HG02763 (cell line): ENCODE data around the gene SPTLC1.
"Not testable (repeated sequence)": the region's sequence is repeated elsewhere in the genome, so short reads cannot be mapped to it uniquely, and the experiment has no call there.

Source experiments
- ATAC-seq: cut with Tn5 transposase; IDR thresholded peaks from one replicate; pipeline ENCODE4 v1.9.1; 2021; ENCODE audit warnings: mild to moderate bottlenecking, moderate library complexity; ENCODE audit not compliant: unreplicated experiment

Gene SPTLC1

DNA sequence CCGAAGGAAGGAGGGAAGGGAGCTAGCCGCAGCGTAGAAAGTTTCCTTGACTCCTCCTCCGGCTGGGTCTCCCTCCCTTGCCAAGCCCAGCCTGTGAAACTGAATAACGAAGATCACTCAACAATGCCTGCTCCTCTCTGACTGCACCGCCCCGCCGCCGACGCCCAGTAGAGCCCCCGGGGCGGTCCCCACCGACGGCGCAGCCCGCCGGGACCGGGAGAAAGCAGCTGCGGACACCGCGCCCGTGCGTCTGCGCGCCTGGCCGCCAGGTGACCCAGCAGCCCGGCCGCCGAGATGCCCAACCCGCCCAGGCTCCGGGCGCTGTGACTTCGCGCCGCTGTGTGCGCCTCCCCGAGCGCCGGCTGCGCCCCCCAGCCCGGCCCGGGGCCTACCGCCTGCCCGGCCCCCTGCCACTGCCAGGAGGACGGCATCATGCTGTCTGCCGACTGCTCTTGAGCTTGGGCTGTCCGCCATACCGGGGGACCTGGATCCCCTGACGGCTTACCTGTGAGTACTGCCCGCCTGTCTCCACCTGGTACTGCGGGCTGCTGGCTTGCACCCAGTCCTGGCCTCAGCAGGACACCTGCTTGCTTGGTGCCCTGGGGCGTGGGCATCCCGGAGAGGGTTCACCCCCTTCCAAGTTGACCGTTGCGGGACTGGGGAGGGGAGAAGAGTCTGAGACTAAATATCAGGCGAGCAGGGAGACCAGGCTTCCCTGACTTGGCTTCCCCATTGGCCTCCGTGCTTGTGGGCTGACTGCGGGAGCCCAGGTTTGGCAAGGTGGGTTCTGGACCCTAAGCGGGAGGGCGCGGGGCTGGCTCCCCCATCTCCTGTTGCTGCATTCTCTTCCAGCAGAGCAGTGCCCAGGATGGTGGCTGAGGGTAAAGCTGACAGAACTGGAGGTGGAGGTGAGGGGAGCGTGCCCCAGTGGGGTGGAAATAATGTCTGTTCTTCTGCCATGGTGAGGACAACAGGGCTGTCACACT lies 26.2 kb upstream of the SPTLC1 start:
- ATAC-seq, result no peak

DNA sequence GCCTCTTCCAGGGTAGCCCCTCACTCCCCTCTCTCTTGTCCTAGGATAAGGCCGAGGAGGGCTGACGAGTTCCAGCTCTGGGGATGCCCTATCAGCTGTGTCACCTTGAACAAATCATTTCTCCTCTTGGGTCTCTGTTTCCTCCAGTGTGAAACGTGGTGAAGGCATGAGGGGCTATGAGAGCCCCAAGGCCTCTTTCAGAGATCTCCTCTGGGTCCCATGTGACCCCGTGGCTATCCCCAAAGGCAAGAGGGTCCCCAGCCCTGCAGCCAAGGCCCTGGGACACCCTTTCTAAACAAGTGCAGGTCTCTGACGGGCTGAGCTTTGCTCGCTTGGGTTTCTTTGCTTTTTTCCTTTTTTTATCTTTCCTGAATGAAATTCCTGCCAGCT lies 25.5 kb upstream of the SPTLC1 start:
- ATAC-seq, result no peak

DNA sequence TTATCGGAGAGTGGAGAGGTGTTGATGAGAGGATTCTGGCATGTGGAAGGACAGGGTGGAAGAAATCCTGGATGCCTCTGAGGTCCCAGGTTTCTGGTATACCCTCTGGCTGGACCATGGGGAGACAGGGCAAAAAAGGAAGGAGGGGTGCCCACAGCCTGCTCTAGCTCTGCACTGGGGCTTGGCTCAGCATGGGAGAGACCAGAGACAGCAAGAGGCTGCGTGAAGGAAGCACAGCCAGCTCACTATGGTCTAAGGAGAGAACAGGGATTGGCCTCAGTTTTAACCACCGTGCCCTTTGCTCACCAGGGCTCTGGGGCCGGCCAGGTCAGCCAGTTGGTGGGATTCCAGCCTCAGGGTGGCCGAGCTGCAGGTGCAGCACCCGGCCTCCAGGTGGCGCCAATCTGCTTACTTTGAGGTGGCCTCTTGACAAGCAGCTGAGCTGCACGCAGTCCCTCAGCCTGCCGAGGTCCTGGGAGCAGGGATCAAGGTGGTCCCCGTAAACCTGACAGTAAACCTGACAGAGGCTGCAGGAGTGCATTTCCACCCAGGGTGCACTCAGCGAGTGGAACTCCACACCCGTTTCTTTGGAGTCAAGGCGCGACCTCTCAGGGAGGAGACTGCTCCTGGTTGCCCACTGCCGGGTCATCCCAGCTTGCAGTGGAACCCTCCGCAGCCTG lies 25.0 kb upstream of the SPTLC1 start:
- no peak for ATAC-seq

DNA sequence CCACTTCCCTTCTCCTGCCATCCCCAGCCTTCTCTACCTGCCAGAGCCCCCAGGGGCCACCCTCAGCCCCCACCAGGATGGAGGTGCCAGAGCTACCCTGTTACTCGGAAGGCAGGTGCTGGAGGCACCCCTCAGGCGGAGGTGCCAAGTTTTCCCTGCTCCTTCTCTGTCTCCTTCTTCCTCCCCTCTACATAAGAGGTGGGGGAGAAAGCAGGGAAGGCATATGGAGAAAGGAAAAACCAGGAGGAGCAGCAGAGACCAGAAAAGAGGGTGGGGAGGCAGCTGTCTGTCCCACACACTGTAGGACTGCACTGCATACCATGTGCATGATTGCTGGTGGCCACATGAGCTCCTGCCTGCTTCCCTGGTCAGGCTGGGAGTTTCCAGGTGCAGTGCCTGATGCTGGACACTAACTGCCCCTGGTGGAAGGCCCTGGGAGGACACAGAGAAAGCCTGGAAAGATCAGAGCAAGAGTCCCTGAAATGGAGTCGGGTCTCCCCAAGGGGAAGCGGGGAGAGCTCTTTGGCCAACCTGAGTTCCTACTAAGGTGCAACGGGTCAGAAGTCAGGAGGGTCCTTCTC lies 23.8 kb upstream of the SPTLC1 start:
- not testable (repeated sequence) for ATAC-seq

DNA sequence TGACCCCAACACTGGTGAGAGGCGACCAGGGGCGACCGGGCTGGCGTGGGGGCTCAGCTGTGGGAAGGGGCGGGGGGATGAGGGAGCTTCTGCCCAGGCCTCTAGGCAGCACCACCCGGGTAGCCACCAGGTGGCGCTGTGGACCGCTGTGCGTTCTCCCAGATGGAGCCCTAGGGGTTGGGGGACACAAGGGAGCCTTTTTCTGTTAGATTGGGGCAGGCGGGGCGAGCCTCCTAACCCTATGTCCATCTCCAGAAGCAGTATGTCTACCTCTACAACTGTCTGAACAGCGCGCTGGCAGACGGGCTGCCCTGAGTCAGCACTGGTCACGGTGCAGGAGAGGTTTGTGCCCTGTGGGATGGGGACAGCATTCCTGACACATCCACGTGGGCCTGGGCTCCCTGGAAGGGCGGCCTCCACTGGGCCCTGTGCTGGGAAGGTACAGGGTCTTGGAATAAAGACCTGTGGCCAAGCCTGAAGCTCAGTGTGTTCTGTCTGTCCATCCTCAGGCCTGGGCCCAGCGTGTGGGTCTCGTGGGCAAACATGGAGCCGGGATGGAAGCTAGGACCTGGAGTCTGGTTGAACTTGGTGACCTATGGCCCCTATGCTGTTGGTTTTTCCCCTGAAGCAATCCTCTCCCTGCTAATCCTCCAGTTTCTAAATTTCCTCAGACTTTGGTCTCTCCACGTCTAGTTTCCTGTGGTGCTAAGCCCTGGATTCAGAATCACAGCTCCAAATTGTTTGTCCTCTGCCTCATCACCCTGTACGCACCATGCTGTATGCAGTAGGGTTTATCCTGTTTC lies 23.1 kb upstream of the SPTLC1 start:
- ATAC-seq, result no peak

DNA sequence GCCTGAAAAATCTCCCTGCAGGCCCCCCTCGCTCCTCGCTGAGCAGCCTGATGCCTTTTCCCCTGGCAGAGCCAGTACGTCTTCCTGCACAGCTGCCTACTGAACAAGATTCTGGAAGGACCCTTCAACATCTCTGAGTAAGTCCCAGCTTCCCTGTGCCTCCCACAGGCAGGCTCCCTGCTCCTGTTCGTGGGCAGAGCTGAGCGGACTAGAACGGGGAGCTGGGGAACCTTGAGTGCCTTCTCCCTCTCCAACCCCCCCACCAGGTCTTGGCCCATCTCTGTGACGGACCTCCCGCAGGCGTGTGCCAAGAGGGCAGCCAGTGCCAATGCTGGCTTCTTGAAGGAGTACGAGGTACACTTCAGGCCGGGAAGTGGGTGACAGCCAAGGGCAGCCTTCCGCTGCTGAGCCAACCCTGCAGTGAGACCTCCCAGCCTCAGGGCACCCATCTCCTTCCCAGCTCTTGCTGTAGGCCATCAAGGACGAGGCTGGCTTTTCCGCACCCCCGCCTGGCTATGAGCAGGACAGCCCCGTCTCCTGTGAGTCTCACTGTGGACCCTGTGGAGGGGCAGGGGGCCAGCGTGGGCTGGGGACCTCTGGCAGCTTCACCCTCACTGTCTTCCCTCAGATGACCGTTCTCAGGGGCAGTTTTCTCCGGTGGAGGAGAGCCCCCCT lies 21.1 kb upstream of the SPTLC1 start:
- no peak for ATAC-seq

- ATAC-seq, result no peak
These were observed 20.4 kb upstream of the SPTLC1 start for GRCh38 chr9:92135576-92135975.

- peak; percentile 75 for ATAC-seq
These were observed 18.9 kb upstream of the SPTLC1 start for GRCh38 chr9:92133949-92134604.

DNA sequence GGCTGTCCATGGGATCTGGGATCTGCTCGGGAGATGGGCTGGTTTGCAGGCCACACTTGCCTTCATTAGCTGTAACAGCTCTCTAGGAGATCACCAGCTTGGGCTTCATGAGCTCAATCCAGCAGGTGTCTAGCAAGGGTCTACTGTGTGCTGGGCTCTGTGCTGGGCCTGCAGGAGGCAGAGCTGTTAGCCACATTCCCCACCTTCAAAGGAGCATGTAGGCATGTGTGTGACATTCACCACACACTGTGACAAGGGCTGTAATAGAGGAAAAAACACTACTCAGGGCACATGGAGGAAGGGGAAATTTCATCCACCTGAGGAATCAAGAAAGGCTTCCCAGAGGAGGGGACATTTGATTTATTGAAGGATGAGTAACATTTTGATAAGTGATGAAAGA lies 17.7 kb upstream of the SPTLC1 start:
- ATAC-seq, result not testable (repeated sequence)

GRCh38 chr9:92132501-92132900 lies 17.3 kb upstream of the SPTLC1 start:
- no peak for ATAC-seq

DNA sequence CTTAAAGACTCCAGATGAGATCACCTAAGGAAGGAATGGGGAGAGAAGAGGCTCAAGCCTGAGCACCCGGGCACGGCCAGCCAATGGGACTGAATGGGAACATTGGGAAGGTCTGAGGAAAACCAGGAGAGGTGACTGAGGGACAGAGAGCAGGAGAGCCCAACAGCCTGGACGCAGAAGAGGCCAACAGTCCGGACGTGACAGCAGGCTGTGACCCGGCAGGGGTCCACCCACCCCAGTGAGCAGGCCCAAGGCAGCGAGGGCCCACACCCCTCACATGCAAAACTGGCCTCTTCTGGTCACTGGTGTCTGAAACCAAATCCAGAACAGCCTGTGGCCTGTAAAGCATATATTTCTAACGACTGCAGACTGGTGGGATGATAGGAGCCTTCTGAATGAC lies 7.6 kb upstream of the SPTLC1 start:
- no peak for ATAC-seq

- no peak for ATAC-seq
These were observed 6.8 kb upstream of the SPTLC1 start for GRCh38 chr9:92122061-92122460.

- no peak for ATAC-seq
These were observed 6.1 kb upstream of the SPTLC1 start for GRCh38 chr9:92121265-92121664.

DNA sequence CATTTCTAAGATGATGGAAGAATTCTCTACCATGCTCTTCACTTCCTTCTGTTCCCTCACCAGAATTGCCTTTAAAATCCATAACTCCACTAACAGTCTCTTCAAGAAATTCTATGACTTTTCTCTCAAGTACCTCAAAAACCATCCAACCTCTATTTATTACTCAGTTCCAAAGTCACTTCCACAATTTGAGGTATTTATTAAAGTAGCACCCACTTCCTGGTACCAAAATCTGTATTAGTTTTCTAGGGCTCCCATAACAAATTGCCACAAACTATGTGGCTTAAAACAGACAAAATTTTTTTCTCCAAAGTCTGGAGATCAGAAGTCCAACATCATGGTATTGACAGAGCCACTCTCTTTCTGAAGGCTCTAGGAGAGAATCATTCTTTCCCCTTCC lies 4.9 kb upstream of the SPTLC1 start:
- no peak for ATAC-seq

DNA sequence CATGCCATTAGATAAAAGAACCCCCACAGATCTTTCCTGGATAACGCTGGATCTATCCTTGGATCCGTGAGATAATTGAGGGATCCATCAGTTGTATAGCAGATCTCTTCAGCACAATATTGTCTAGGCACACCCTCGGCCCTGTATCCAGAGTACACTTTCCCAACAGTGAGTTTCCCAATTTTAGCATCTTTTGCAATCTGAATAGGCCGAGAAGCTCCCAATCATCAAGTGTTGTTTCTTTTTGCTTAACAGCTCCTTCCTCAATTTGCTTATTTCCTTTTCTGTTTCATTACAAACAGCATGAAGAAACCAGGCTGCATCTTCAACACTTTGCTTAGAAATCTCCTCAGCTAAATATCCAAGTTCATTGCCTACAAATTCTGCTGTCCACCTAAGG lies 4.4 kb upstream of the SPTLC1 start:
- ATAC-seq, result no peak

GRCh38 chr9:92108122-92108521 lies 7.1 kb downstream of the SPTLC1 start:
- ATAC-seq, result no peak

- ATAC-seq, result not testable (repeated sequence)
These were observed 9.6 kb downstream of the SPTLC1 start for GRCh38 chr9:92105446-92106225.

DNA sequence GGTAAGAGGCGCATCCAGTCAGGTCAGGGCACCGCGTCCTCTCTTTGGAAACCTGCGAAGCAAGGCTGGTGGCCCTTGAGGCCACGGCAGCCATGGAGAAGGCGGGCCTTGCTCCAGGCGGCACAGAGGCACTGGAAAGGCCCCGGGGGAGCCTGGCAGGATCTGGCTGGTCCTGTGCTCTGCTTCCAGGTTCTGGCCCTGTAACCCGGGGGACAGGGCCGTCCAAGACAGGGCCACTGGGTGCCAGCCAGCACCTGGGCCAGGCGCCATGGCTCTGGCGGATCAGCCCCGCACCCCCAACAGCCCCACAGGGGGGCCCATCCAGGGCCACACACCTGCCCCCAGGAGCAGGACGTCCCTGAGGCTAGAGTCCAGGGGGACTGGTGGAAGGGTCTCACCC lies 11.6 kb downstream of the SPTLC1 start:
- not testable (repeated sequence) for ATAC-seq
